GM12801 (cell line): ENCODE results near the gene C11orf52.

Experiments
- CTCF ChIP-seq: IDR thresholded peaks from one replicate; pipeline ENCODE4 v1.5.1; 2011; ENCODE audit warnings: control low read depth; ENCODE audit not compliant: insufficient read length; ENCODE audit errors: extremely low read depth

The C11orf52 gene

GRCh38 chr11:111935317-111936039 is 16.8 kb downstream of the C11orf52 start:
- TF ChIP-seq CTCF = no peak

- no peak for TF ChIP-seq CTCF
These were observed 17.4 kb downstream of the C11orf52 start for GRCh38 chr11:111936040-111936540.

- TF ChIP-seq CTCF = no peak
These were observed 18.7 kb downstream of the C11orf52 start for GRCh38 chr11:111937461-111937769.

GRCh38 chr11:111937844-111938243 is 19.1 kb downstream of the C11orf52 start:
- no peak for TF ChIP-seq CTCF

GRCh38 chr11:111938687-111939160 is 20.0 kb downstream of the C11orf52 start:
- no peak for TF ChIP-seq CTCF

- no peak for TF ChIP-seq CTCF
These were observed 21.3 kb downstream of the C11orf52 start for GRCh38 chr11:111939836-111940604.

GRCh38 chr11:111941963-111942362 is 23.2 kb downstream of the C11orf52 start:
- TF ChIP-seq CTCF = no peak
